GM18526 (cell line): Measurements from ENCODE around the gene DSCAML1.

Experiments
- POLR2A ChIP-seq: IDR thresholded peaks from 3 replicates; pipeline ENCODE4 v1.6.1; 2011; ENCODE audit not compliant: insufficient read length; ENCODE audit errors: extremely low read depth

The DSCAML1 gene

DNA sequence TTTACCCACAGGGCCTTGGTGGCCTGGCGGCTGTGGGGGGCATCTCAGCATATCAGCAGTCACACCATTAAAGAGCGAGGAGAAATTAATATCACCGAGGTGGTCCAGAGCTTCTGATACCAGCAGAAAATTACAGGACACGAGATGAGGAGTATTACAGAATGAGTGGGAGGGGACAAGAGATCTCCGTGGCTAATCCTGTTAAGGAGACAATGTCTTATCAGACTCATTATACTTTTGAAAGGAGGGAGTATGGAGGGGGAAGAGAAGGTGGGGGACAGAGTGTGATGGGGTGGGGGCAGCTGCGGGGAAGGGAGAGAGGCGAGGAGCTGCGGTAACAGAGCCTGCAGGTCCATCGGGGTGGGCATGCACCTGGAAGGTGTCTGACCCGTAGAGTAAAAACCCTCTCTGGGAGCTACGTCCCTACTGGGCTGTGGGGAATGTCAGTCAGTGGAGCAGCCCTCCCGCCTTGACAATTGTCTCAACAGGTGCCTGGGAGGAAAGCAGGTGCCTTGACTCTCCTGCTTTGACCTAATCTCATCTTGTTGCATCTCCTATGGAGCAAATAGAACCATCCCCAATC is 245.2 kb downstream of the DSCAML1 start:
- TF ChIP-seq POLR2A, result no peak

DNA sequence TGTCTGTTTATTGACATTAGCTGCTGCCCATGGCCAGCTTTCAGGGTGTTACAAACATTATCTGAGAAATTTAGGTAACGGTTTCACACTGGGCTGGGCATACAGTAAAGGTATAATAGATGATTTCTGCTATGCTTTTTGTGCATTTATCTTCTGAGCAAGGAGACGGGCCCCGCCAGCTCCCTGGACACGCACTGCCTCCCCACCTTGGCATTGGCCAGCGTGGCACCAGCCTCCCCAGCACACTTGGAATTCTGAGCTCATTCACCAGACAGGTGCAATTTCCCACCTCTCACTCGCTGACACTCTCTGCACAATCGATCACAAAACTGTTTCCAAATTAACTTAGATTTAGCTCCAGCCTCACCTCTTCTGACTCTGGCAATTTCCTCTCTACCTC is 246.6 kb downstream of the DSCAML1 start:
- no peak for TF ChIP-seq POLR2A

DNA sequence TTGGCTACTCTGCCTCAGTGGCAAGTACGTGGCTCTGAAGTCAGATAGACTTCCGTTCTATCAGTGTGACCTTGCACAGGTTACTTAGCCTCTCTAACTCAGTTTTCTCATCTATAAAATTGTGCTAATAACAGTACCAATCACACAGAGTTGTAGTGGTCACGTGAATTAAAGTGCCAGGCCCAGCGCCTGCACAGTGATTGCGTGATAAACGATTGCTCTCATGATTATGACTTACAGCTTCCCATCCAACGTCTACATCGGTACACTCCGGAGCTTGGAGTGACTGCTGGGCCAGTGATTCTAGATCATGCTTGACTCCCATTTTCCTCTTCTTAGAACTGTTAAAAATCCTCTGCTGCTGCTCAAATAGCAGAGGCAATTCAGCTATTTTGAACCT is 247.6 kb downstream of the DSCAML1 start:
- no peak for TF ChIP-seq POLR2A

DNA sequence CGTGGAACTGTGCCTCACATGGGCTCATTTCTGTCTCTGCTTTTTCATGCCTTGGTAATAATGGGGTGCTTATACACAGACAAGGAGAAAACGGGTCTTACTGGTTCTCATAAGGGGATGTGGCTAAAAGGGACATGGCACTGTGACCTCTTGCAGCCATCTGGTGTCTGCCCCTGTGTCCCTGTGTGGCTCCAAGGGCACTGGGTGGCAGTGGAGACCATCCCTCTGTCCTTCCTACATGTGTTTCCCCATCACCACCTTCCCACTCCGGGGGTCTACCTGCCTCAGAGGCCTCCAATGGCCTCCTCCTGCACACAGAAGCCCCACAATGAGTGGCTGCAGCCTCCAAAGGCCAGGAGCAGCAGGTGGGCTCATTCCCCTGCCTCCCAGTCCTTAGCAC is 248.1 kb downstream of the DSCAML1 start:
- TF ChIP-seq POLR2A, result no peak

DNA sequence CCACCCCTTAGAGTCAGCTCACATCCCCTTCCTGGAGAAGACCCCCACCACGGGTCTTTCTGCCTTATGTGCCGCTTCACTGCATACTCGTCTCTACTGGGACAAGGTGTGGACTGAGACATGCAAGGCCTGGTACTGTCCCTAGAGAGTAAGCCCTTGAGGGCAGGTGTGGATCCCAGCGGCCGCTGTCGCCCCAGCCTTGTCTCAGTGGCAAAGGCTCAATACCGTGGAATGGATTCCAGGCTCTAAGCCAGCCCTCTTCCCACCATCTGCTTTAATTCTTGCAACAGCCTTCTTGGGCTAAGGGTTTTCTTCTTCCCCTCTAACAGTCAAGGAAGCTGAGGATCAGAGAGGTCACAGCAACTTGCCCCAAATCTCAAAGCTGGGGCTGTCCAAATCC is 249.1 kb downstream of the DSCAML1 start:
- no peak for TF ChIP-seq POLR2A

DNA sequence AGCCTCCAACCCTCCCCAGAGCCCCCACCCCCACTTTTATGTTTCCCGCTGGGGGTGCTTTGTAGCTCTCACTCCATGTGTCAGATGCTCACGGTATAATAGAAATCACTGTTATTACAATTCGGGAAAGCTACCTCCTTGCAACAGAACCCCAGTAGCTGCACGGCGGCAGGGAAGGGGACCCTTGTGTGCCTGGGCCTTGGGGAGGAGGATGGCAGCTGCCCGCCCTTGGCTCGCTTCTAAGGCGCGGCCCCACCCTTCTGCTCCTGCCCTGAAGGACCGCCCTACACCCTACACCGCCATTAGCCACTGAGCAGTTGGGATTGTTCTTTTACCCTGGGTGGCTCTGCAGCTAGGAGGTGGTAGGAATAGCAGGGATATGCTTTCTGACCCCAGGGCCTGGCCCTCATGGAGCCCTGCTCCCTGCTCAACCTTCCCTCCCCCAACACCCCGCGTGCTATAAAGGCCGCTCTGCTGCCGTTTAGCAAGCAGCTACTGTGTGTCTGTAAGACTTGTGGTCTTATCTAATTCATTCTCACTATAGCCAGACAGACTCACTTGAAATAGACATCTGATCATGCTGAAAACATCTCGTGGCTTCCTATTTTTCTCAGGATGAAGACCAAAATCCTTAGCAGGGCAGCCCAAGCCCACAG is 249.7 kb downstream of the DSCAML1 start:
- no peak for TF ChIP-seq POLR2A

DNA sequence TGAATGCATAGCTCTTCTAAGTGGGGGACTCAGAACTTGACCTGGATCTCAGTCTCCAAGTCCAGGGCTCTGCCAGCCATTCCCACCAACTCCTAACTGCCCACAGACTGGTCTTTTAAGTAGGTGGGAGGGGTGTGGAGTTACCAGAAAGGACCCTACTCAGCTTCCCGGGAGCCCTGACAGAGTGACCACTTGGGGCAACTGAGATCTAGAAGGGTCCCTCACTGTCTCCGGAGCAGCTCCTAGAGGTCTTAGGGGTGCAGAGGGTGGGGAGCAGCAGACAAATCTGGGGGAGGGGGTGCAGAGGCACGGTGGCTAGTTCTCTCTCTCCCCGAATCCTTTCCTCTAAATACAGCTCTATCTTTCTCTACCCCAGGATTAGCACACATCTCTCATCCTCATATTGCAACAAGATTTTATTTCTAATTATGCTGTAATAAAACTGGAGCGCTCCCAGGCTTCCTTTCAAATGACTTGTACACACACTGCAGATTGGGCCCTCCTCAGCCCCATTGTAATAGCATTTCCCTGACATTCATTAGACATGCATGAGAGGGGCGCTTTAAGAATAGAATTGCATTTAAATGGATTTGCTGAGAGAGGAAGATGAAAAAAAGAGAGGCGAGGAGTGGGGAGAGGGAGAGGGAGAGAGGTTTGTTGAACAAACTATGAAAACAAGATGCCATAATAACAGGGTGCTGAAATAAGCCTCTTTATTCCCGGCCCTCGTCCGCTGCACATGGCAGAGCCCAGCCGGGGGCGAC is 250.4 kb downstream of the DSCAML1 start:
- TF ChIP-seq POLR2A, result no peak

DNA sequence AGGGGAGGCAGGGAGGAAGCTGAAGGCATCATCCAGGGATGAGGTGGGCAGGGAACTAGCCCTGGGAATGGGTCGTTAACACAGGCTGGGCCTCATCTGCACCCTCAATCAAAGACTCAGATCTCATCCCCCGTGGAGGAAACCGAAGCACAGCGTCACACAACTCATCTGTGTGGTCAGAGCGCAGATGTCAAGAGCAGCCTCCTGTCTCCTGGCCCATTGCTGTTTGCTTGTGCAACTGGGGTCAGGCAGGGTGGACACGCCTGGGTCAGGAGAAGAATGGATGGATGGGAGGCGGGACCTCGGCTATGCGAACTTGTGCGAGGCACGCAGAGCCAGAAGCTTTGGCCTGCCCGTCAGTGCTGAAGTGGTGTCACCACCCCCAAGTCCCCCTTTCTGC is 251.3 kb downstream of the DSCAML1 start:
- TF ChIP-seq POLR2A, result no peak

DNA sequence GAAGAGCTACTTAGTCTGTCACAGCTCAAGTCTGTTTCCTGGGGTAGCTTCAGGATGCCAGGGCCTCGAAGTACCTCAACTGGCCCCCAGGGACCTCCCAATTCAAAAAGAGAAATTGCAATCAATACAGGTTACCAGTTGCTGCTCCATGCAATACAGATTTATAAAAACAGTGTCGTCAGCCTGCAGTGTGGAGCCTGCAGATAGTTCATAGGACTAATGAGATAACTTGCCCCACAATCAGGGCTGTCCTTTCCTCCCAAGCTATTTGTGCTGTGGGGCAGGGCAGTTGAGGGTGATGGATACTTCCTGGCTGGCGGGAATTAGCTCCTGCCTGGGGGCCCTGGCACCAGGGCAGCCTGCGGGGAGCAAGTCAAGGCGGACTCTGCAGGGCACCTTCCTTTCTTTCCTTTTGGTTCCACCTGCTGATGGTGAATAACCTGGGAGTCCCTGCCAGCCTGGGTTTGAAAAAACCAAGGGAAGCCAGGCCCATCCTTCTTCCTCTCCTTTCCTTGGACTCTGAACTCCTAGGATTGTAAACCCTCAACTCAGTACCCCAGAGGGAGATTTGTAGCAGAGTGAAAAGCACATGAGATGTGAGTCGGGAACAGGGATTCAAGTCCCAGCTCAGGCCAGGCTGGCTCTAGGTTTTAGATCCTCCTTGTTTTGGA is 252.8 kb downstream of the DSCAML1 start:
- TF ChIP-seq POLR2A, result no peak

DNA sequence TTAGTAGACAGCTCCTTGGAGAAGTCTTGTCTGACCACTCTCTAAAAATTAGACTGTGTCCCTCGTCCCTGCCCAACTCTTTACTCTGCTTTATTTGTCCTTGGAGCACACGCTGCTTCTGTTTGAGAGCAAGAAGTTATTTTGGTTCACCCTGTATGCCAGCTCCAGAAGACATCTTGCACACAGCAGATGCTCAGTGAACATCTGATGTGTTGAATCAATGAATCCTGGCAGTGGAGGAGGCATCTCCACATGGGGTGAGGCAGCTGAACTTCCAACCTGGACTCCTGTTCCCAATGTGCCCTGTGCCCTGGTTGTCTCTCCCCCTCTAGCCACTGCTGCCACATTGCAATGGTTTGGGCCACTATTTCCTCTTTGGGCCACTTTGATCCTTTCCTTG is 255.8 kb downstream of the DSCAML1 start:
- no peak for TF ChIP-seq POLR2A

DNA sequence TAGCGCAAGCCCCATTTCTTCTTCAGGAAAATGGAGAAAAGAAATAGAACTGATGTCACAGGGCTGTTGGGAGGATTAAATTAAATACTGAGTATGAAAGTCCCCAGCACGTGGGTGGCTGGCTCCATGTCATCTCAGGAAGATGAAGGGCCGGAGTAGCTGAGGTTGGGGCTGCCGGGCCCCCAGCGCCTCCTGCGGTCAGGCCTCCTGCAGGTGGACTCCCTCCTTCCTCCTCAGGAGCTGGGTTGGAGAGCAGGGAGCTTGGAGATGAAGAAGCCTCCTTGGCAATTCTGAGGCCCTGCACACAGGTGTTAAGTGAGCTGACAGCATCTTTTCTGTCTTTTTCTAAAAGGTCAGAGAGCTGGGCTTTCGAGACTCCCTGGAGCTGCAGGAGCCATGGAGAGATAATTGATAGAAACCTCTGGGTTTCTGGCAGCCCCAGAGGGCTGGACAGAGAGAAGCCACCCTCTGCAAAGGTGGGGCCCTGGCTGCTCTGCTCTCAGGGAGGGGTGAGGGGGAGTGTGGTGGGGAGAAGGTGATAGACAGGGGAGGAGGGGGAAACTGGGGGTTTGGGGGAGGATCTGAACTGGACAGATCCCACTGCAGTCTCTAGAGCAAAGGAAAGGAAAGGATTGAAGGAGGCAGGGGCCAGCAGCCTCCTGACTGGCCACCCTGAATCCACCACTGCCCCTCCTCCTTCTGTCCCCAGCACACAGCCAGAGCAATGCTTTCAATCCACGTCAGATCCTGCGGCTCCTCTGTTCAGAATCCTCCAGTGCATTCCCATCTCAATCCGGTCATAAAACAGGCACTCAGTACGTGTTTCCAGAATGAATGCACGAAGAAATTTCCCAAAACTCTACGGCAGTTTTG is 258.5 kb downstream of the DSCAML1 start:
- no peak for TF ChIP-seq POLR2A

DNA sequence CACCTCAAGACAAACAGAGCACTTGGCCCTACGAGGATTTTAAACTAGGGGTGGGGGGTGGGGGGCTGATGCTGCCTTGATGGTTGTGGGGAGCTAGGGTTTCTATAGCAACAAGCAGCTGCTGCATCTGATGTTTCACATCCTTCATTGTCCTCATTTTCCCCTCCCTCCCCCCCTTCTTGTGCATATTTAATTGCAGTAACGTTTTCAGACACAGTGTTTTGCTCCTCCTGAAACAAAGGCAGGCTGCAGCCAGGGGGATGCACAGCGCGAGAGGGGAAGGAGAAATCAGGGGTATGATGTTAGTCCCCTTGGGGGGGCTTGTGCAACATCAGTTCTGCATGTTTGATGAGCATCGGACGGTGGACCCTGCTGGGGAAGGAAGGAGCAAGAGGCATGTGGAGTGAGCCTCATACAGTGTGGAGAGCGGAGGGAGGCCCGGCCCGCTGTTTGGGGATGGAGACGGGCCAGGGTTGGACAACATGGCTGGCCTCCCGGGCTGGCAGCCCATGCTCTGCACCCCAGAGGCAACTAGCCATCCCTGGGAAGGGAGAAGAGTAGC is 261.1 kb downstream of the DSCAML1 start:
- no peak for TF ChIP-seq POLR2A

DNA sequence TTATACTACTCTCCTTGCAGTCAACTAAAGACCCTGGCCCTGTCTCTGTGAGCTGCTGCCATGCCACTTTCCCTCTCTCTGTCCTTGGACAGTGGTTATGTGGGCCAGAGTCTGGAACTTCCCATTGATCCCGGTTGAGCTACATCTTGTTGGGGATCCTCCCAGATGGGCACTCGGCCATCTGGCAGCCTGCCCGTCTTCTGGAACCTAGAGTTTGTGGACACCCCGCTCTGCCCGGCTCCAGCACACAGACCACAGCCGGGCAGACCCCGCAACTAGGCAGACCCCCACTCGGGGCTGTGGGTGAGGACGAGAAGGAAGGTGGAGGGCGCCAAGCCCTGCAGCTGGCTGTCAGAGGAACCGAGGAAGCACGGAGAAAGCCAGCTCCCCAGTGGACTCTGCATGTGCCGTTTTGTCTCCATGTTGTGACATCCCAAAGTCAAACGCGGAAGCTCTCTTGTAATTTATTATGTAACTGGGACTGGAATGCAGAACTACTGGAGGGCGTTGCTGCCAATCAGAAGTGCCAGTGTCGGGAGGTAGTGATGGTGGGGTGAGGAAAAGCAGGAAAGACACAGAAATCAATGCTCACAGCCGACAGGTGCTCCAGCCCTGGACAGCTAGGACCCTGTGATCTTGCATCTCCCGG is 261.7 kb downstream of the DSCAML1 start:
- TF ChIP-seq POLR2A, result no peak

DNA sequence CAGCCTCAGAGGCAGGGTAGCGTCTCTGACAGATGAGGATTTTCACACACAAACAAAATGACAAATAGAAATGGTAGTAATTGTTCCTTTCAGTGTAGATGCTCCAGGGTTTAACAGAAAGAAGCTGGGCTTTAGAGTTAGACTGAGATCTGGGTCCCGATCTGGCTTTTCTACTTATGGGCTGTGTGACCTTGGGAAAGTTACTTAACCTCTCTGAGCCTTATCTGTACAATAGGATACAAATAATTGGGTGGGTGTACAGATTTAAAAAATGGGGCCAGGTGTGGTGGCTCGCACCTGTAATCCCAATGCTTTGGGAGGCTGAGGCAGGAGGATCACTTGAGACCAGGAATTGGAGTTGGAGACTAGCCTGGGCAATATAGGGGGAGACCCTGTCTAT is 264.4 kb downstream of the DSCAML1 start:
- no peak for TF ChIP-seq POLR2A
